A549 (cell line): ENCODE measurements around the gene IL20RB. TPM values are rescaled to one million over a fixed set of nuclear protein-coding genes. Genes with fewer than 3 reads are reported as not detected.

Experiments used
- ATAC-seq, 2 experiments: fragments of 200-7000 bp in 1 of 2; fragments of >200 bp in 1 of 2; cut with Nextera tagmentation in 1 of 2; cut with Tn5 transposase in 1 of 2; 3 replicates each; pipeline versions ENCODE4 v1.8.0 to v1.9.1; 2018 to 2020; ENCODE audit warnings: mild to moderate bottlenecking in 1 of 2, moderate library complexity in 1 of 2
- CTCF ChIA-PET: fragments of 300-600 bp; sonication (Branson Sonifier 250); formaldehyde crosslinking; extraction: SDS; loops from one replicate; lab custom pipeline; 2021; ENCODE audit warnings: antibody characterized with exemption, inconsistent platforms; lab: Yijun Ruan, JAX
- POLR2A ChIA-PET: fragments of 350-600 bp; formaldehyde crosslinking; extraction: SDS; loops from one replicate; lab custom pipeline; 2021; ENCODE audit warnings: antibody characterized with exemption, inconsistent platforms; lab: Yijun Ruan, JAX
- DNase-seq, 2 experiments: peaks; one replicate each; pipeline versions ENCODE4 v3.0.0 to v3.0.0-alpha.2; 2011 to 2016; ENCODE audit warnings: low read depth in 1 of 2, low spot score in 1 of 2
- FAIRE-seq: peaks from 2 replicates; lab custom pipeline; 2011; peaks lifted over from hg19 to GRCh38; lab: Jason Lieb, UNC
- H3K27ac ChIP-seq, 2 experiments: fragments of >200 bp; sonication (Bioruptor Twin); formaldehyde crosslinking; 3 replicates each; pipeline ENCODE4 v1.5.1; 2016 to 2017
- H3K4me1 ChIP-seq: fragments of >200 bp; sonication (Bioruptor Twin); formaldehyde crosslinking; 3 replicates; pipeline ENCODE4 v1.6.1; 2016
- H3K4me2 ChIP-seq: fragments of >200 bp; sonication (Bioruptor Twin); formaldehyde crosslinking; 3 replicates; pipeline ENCODE4 v1.6.1; 2016
- H3K4me3 ChIP-seq: fragments of >200 bp; sonication (Bioruptor Twin); formaldehyde crosslinking; 3 replicates; pipeline ENCODE4 v1.5.1; 2016
- H3K9me3 ChIP-seq: fragments of >200 bp; sonication (Bioruptor Twin); formaldehyde crosslinking; 3 replicates; pipeline ENCODE4 v1.6.1; 2016
- CEBPB ChIP-seq, 2 experiments: fragments of >200 bp in 1 of 2; sonication (Bioruptor Twin) in 1 of 2; formaldehyde crosslinking in 1 of 2; IDR thresholded peaks; 2 replicates each; pipeline ENCODE4 v1.6.1; 2012 to 2016
- CHD4 ChIP-seq: fragments of 200-600 bp; sonication (generic); IDR thresholded peaks from 2 replicates; pipeline ENCODE4 v1.6.1; 2016; ENCODE audit warnings: antibody characterized with exemption, mild to moderate bottlenecking, borderline replicate concordance
- FOSL2 ChIP-seq, 2 experiments: fragments of 450-650 bp in 1 of 2; fragments of >200 bp in 1 of 2; sonication (Bioruptor Twin) in 1 of 2; formaldehyde crosslinking; IDR thresholded peaks; 2 replicates each; pipeline versions ENCODE4 v1.5.0 to v1.6.1; 2016 to 2020; ENCODE audit warnings: mild to moderate bottlenecking in 1 of 2, moderate library complexity in 1 of 2
- HDAC2 ChIP-seq: fragments of 200-600 bp; sonication (generic); IDR thresholded peaks from 2 replicates; pipeline ENCODE4 v1.6.1; 2016
- HEYL ChIP-seq: fragments of 250-450 bp; sonication (Bioruptor Pico); IDR thresholded peaks from 2 replicates; pipeline ENCODE4 v1.8.0; 2021; ENCODE audit warnings: mild to moderate bottlenecking, moderate library complexity
- HOXB13 ChIP-seq: fragments of 250-450 bp; sonication (Bioruptor Pico); IDR thresholded peaks from 2 replicates; pipeline ENCODE4 v1.5.0; 2020; ENCODE audit warnings: low read depth, mild to moderate bottlenecking, moderate library complexity
- HOXB5 ChIP-seq: fragments of 250-450 bp; sonication (Bioruptor Pico); IDR thresholded peaks from 2 replicates; pipeline ENCODE4 v1.5.0; 2020; ENCODE audit warnings: mild to moderate bottlenecking, moderate library complexity
- JUN ChIP-seq, 2 experiments: fragments of >200 bp; sonication (Bioruptor Twin); formaldehyde crosslinking; IDR thresholded peaks; 2 replicates in 1 of 2; 3 replicates in 1 of 2; pipeline ENCODE4 v1.6.1; 2016 to 2017
- MAFK ChIP-seq: fragments of 450-650 bp; IDR thresholded peaks from 2 replicates; pipeline ENCODE4 v1.6.1; 2014; ENCODE audit not compliant: partially characterized antibody
- NPAS2 ChIP-seq: fragments of 250-450 bp; sonication (Bioruptor Pico); IDR thresholded peaks from 2 replicates; pipeline ENCODE4 v1.8.0; 2022; ENCODE audit warnings: mild to moderate bottlenecking, moderate library complexity, borderline replicate concordance
- PHF8 ChIP-seq: fragments of 200-600 bp; sonication (generic); IDR thresholded peaks from 2 replicates; pipeline ENCODE4 v1.6.1; 2016; ENCODE audit warnings: low read depth, mild to moderate bottlenecking, antibody characterized with exemption, moderate library complexity, borderline replicate concordance
- ZNF302 ChIP-seq: fragments of 250-450 bp; sonication (Bioruptor Pico); IDR thresholded peaks from 2 replicates; pipeline ENCODE4 v1.9.0; 2021; ENCODE audit warnings: inconsistent platforms, mild to moderate bottlenecking, moderate library complexity
- ZSCAN20 ChIP-seq: fragments of 250-450 bp; sonication (Bioruptor Pico); IDR thresholded peaks from 2 replicates; pipeline ENCODE4 v1.8.0; 2022; ENCODE audit warnings: mild to moderate bottlenecking, moderate library complexity
- WGBS: methylation state at CpG from one replicate; pipeline ENCODE4 v1.1.6; 2017; ENCODE audit errors: missing lambda C conversion rate; 5-methylcytosine and 5-hydroxymethylcytosine counted together
- polyA plus RNA-seq, 4 experiments: library from polyadenylated mRNA; depleted of rRNA in 3 of 4; stranded (reverse); fragments of >200 nt; fragmentation: RNase III in 1 of 4; extraction: RNeasy Plus Mini Kit Qiagen cat#74134 plus additional on column Dnase treatment in 1 of 4; gene quantifications; 2 replicates in 3 of 4; 3 replicates in 1 of 4; pipeline ENCODE4 v1.2.3, GENCODE V29; 2011 to 2017
- TF ChIP-seq, protein P1 (sequence below): IDR thresholded peaks from 2 replicates; pipeline ENCODE4 v1.6.1; 2012
- TF ChIP-seq, protein P2 (sequence below): fragments of 250-450 bp; sonication (Bioruptor Pico); IDR thresholded peaks from 2 replicates; pipeline ENCODE4 v1.5.0; 2021; ENCODE audit warnings: mild to moderate bottlenecking, moderate library complexity, borderline replicate concordance

IL20RB gene
- polyA plus RNA-seq, 2 of the 4 experiments (the other 2 are of a cell fraction), result 1.1 to 6.9 TPM

DNA sequence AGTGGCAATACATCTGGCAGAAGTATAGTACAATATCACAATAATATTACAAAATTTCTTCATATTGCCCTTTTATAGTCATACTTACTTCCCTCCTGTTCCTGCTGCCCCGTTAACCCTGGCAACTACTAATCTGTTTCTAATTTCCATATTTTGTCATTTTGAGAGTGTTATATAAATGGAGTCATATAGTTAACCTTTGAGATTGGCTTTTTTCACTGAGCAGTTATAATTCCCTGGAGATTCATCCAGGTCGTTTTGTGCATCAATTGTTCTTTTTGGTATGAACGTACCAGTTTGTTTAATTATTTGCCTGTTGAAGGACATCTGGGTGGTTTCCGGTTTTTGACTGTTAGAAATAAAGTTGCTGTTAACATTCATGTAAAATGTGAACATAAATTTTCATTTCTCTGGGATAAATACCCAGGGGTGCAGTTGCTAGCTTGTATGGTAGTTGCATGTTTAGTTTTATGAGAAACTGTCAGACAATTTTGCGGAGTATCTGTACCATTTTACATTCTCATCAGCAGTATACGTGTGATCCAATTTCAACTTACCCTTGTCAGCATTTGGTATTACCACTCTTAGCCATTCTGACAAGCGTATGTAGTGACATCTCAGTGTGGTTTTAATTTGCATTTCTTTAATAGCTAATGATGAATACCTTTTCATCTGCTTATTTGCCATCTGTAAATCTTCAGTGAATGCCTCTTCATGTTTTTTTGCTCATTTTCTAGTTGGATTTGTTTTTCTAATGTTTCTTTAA is 32.2 kb upstream of the IL20RB start:
- 68% methylated on average over 7 of the region's 7 CpGs for WGBS
- FAIRE-seq (no peak), ATAC-seq (no peak), DNase-seq (no peak)
- Histone ChIP-seq H3K4me3 (no peak overlapping the region), H3K4me1 (peaks cover 23% of the 10 kb centered on the region; the same call in 2 of the 3 replicates), H3K9me3 (no peaks in the 10 kb centered on the region), H3K4me2 (peak overlapping the region; percentile 20; the same call in 1 of the 3 replicates), H3K27ac (no peak overlapping the region)
- ChIA-PET POLR2A (no interaction called here), CTCF (no interaction called here)
- TF ChIP-seq HEYL (CRISPR knock-in tag), result no peak
- no peak for TF ChIP-seq CHD4
- TF ChIP-seq ZNF302 (CRISPR knock-in tag), result no peak

DNA sequence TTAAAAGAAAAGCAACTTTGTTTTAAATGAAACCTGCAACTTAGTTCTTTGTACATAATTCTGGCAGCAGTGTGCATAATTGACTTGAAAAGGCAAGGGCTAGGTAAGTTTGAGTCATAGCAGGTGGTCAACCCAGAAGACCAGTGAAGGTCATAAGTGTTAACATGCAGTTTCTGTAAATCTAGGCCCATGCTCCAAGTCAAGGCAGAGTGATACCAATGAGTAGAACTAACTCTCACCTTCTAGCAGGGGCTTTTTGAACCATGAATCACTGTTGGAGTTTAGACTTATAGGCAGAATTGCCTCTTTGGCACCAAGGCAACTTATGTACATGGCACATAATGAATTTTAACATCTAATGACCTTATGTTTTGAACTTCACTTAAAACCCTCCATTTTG is 29.5 kb upstream of the IL20RB start:
- no peaks in the 10 kb centered on the region for H3K9me3 ChIP-seq
- DNase-seq, result no peak
- ChIA-PET CTCF (interaction anchor here (1.6 kb wide), 1 partner anchor 86 kb away, joined by 3 read pairs; no protein-coding TSS in a partner anchor), POLR2A (no interaction called here)
- no peak overlapping the region for H3K4me3 ChIP-seq
- no peak overlapping the region for H3K27ac ChIP-seq
- TF ChIP-seq JUN (IDR thresholded peaks at IDR 0.05) (no peak), HOXB13 (CRISPR knock-in tag) (no peak), MAFK (no peak), FOSL2 (IDR thresholded peaks at IDR 0.05) (no peak), FOSL2 (CRISPR knock-in tag; IDR thresholded peaks at IDR 0.05) (no peak), HOXB5 (CRISPR knock-in tag) (no peak)
- TF ChIP-seq, protein P1, sequence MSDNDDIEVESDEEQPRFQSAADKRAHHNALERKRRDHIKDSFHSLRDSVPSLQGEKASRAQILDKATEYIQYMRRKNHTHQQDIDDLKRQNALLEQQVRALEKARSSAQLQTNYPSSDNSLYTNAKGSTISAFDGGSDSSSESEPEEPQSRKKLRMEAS, result no peak
- TF ChIP-seq, protein P2, sequence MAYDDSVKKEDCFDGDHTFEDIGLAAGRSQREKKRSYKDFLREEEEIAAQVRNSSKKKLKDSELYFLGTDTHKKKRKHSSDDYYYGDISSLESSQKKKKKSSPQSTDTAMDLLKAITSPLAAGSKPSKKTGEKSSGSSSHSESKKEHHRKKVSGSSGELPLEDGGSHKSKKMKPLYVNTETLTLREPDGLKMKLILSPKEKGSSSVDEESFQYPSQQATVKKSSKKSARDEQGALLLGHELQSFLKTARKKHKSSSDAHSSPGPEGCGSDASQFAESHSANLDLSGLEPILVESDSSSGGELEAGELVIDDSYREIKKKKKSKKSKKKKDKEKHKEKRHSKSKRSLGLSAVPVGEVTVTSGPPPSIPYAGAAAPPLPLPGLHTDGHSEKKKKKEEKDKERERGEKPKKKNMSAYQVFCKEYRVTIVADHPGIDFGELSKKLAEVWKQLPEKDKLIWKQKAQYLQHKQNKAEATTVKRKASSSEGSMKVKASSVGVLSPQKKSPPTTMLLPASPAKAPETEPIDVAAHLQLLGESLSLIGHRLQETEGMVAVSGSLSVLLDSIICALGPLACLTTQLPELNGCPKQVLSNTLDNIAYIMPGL (CRISPR knock-in tag), result no peak
- peaks cover 49% of the 10 kb centered on the region for H3K4me1 ChIP-seq
- no peak for ATAC-seq
- no peak overlapping the region for H3K4me2 ChIP-seq
- no peak for FAIRE-seq

DNA sequence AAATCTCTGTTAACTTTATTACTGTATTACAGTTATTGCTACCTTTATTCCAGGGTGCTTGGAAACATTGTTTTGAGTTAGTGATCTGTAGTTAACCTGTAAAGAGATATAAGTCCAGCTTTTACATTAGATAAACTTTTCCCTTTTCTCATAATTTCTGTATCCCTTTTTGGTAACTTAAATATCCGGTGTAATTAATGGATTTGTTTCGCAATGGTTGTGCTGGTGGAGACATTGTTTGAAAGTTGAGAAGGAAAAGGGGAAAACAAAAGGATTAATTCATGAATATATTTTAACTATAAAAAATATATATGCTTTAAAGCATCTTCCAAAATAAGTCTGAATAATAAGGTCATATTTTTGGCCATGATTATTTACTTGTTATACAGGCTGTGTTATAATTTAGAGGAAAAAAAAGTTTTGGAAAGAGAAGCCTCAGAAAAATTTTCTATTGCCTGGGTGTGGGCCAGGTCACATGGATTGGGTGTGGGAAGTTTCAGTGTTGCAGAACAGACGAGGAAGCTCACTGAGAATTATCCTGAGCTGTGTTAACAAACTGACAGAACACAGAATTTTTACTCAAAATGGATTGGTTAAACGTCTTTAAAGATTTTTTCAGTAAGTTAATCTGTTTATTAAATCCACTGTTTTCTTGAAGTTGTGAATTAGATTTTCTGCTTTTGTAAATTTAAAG is 27.7 kb upstream of the IL20RB start:
- WGBS, result 13% methylated on average over 4 of the region's 4 CpGs
- H3K9me3 ChIP-seq, result no peaks in the 10 kb centered on the region
- peak; percentile 8 to 30 for DNase-seq
- TF ChIP-seq NPAS2 (CRISPR knock-in tag), result no peak
- TF ChIP-seq CEBPB (IDR thresholded peaks at IDR 0.05), result peak; percentile 25 to 44; a peak in 1 of 4 replicates
- no peak for TF ChIP-seq PHF8
- no peak for TF ChIP-seq HDAC2
- TF ChIP-seq ZSCAN20 (CRISPR knock-in tag), result no peak
- TF ChIP-seq, all 56 proteins: peak for 1
- POLR2A ChIA-PET, result interaction anchor here (0.6 to 1.8 kb wide), 3 partner anchors 32 to 178 kb away, joined by 3 to 7 read pairs (median 5); partner anchors contain the start of genes NCK1 and STAG1
- Histone ChIP-seq H3K27ac (peak overlapping the region; percentile 36 to 75; a peak in 5 of 6 replicates), H3K4me3 (peak overlapping the region; percentile 30; the same call in 2 of the 3 replicates), H3K4me2 (peak overlapping the region; percentile 76), H3K4me1 (peaks cover 50% of the 10 kb centered on the region)
- CTCF ChIA-PET, result interaction anchor here (1.5 kb wide), 1 partner anchor 84 kb away, joined by 4 read pairs; no protein-coding TSS in a partner anchor
- FAIRE-seq (no peak), ATAC-seq (peak in 1 of 2 experiments; percentile 70; a peak in 3 of 6 replicates)
